ENCODE measurements around the gene BIN1. TPM values are rescaled to one million over a fixed set of nuclear protein-coding genes. Genes with fewer than 3 reads are reported as not detected.

BIN1 gene
- total RNA-seq, 1 donor from 2014 or later, result 597 TPM

GRCh38 chr2:127022817-127023216, 84.1 kb downstream of the BIN1 start:
- no peaks in the 10 kb centered on the region for H3K9me3 ChIP-seq (ENCODE audit: control insufficient read depth in 3 of 3, low read length in 3 of 3)
- H3K36me3 ChIP-seq (ENCODE audit: control insufficient read depth in 3 of 3, insufficient read depth in 3 of 3, low read length in 3 of 3), result no peaks in the 10 kb centered on the region
- H3K4me3 ChIP-seq (ENCODE audit: low read length in 3 of 3), result no peak overlapping the region
- H3K27ac ChIP-seq (ENCODE audit: low read depth, low read length), result no peak overlapping the region
- H3K27me3 ChIP-seq (ENCODE audit: control insufficient read depth in 3 of 3, insufficient read depth in 3 of 3, low read length in 3 of 3), result peaks cover 13 to 30% (median 26%) of the 10 kb centered on the region in 3 donors
- peaks cover 12 to 13% (median 13%) of the 10 kb centered on the region in 3 donors for H3K4me1 ChIP-seq (ENCODE audit: control insufficient read depth in 3 of 3, insufficient read depth in 3 of 3, low read length in 3 of 3)
- no peak overlapping the region for H3K9ac ChIP-seq (ENCODE audit: low read depth in 1 of 3, low read length in 3 of 3)

GRCh38 chr2:127020536-127020935, 86.4 kb downstream of the BIN1 start:
- H3K4me3 ChIP-seq (ENCODE audit: low read length in 3 of 3), result no peak overlapping the region
- H3K27ac ChIP-seq (ENCODE audit: low read depth, low read length), result no peak overlapping the region
- no peak overlapping the region for H3K9ac ChIP-seq (ENCODE audit: low read depth in 1 of 3, low read length in 3 of 3)
- peaks cover 7 to 10% (median 9%) of the 10 kb centered on the region in 3 donors for H3K4me1 ChIP-seq (ENCODE audit: control insufficient read depth in 3 of 3, insufficient read depth in 3 of 3, low read length in 3 of 3)
- peaks cover 7 to 16% (median 12%) of the 10 kb centered on the region in 3 donors for H3K27me3 ChIP-seq (ENCODE audit: control insufficient read depth in 3 of 3, insufficient read depth in 3 of 3, low read length in 3 of 3)
- no peaks in the 10 kb centered on the region for H3K36me3 ChIP-seq (ENCODE audit: control insufficient read depth in 3 of 3, insufficient read depth in 3 of 3, low read length in 3 of 3)
- no peaks in the 10 kb centered on the region for H3K9me3 ChIP-seq (ENCODE audit: control insufficient read depth in 3 of 3, low read length in 3 of 3)

- Histone ChIP-seq H3K27me3 (ENCODE audit: control insufficient read depth in 3 of 3, insufficient read depth in 3 of 3, low read length in 3 of 3) (peaks cover 0 to 13% (median 7%) of the 10 kb centered on the region in 3 donors), H3K9ac (ENCODE audit: low read depth in 1 of 3, low read length in 3 of 3) (no peak overlapping the region), H3K36me3 (ENCODE audit: control insufficient read depth in 3 of 3, insufficient read depth in 3 of 3, low read length in 3 of 3) (no peaks in the 10 kb centered on the region), H3K4me1 (ENCODE audit: control insufficient read depth in 3 of 3, insufficient read depth in 3 of 3, low read length in 3 of 3) (peaks cover 0 to under 1% (median 0%) of the 10 kb centered on the region in 3 donors), H3K4me3 (ENCODE audit: low read length in 3 of 3) (no peak overlapping the region), H3K27ac (ENCODE audit: low read depth, low read length) (no peak overlapping the region), H3K9me3 (ENCODE audit: control insufficient read depth in 3 of 3, low read length in 3 of 3) (no peaks in the 10 kb centered on the region)
Observed at GRCh38 chr2:127017548-127017947, 89.4 kb downstream of the BIN1 start.

- Histone ChIP-seq H3K4me3 (ENCODE audit: low read length in 3 of 3) (no peak overlapping the region), H3K9me3 (ENCODE audit: control insufficient read depth in 3 of 3, low read length in 3 of 3) (no peaks in the 10 kb centered on the region), H3K4me1 (ENCODE audit: control insufficient read depth in 3 of 3, insufficient read depth in 3 of 3, low read length in 3 of 3) (peaks cover 0 to 4% (median 3%) of the 10 kb centered on the region in 3 donors), H3K27me3 (ENCODE audit: control insufficient read depth in 3 of 3, insufficient read depth in 3 of 3, low read length in 3 of 3) (peaks cover 2 to 21% (median 7%) of the 10 kb centered on the region in 3 donors), H3K36me3 (ENCODE audit: control insufficient read depth in 3 of 3, insufficient read depth in 3 of 3, low read length in 3 of 3) (no peaks in the 10 kb centered on the region), H3K27ac (ENCODE audit: low read depth, low read length) (no peak overlapping the region), H3K9ac (ENCODE audit: low read depth in 1 of 3, low read length in 3 of 3) (no peak overlapping the region)
Observed at GRCh38 chr2:127016329-127016728, 90.6 kb downstream of the BIN1 start.

- H3K27ac ChIP-seq (ENCODE audit: low read depth, low read length), result no peak overlapping the region
- H3K36me3 ChIP-seq (ENCODE audit: control insufficient read depth in 3 of 3, insufficient read depth in 3 of 3, low read length in 3 of 3), result no peaks in the 10 kb centered on the region
- H3K27me3 ChIP-seq (ENCODE audit: control insufficient read depth in 3 of 3, insufficient read depth in 3 of 3, low read length in 3 of 3), result peaks cover 7 to 26% (median 7%) of the 10 kb centered on the region in 3 donors
- peaks cover 0 to 4% (median 3%) of the 10 kb centered on the region in 3 donors for H3K4me1 ChIP-seq (ENCODE audit: control insufficient read depth in 3 of 3, insufficient read depth in 3 of 3, low read length in 3 of 3)
- no peaks in the 10 kb centered on the region for H3K9me3 ChIP-seq (ENCODE audit: control insufficient read depth in 3 of 3, low read length in 3 of 3)
- no peak overlapping the region for H3K4me3 ChIP-seq (ENCODE audit: low read length in 3 of 3)
- no peak overlapping the region for H3K9ac ChIP-seq (ENCODE audit: low read depth in 1 of 3, low read length in 3 of 3)
Observed at GRCh38 chr2:127015106-127015910, 91.6 kb downstream of the BIN1 start.

- no peaks in the 10 kb centered on the region for H3K9me3 ChIP-seq (ENCODE audit: control insufficient read depth in 3 of 3, low read length in 3 of 3)
- H3K27me3 ChIP-seq (ENCODE audit: control insufficient read depth in 3 of 3, insufficient read depth in 3 of 3, low read length in 3 of 3), result peaks cover 7 to 26% (median 7%) of the 10 kb centered on the region in 3 donors
- no peak overlapping the region for H3K9ac ChIP-seq (ENCODE audit: low read depth in 1 of 3, low read length in 3 of 3)
- H3K36me3 ChIP-seq (ENCODE audit: control insufficient read depth in 3 of 3, insufficient read depth in 3 of 3, low read length in 3 of 3), result no peaks in the 10 kb centered on the region
- no peak overlapping the region for H3K4me3 ChIP-seq (ENCODE audit: low read length in 3 of 3)
- peaks cover 0 to 4% (median 3%) of the 10 kb centered on the region in 3 donors for H3K4me1 ChIP-seq (ENCODE audit: control insufficient read depth in 3 of 3, insufficient read depth in 3 of 3, low read length in 3 of 3)
- no peak overlapping the region for H3K27ac ChIP-seq (ENCODE audit: low read depth, low read length)
Observed at GRCh38 chr2:127014630-127015029, 92.3 kb downstream of the BIN1 start.

- peaks cover 0 to 4% (median 3%) of the 10 kb centered on the region in 3 donors for H3K4me1 ChIP-seq (ENCODE audit: control insufficient read depth in 3 of 3, insufficient read depth in 3 of 3, low read length in 3 of 3)
- H3K9me3 ChIP-seq (ENCODE audit: control insufficient read depth in 3 of 3, low read length in 3 of 3), result no peaks in the 10 kb centered on the region
- H3K27ac ChIP-seq (ENCODE audit: low read depth, low read length), result no peak overlapping the region
- peaks cover 7 to 26% (median 7%) of the 10 kb centered on the region in 3 donors for H3K27me3 ChIP-seq (ENCODE audit: control insufficient read depth in 3 of 3, insufficient read depth in 3 of 3, low read length in 3 of 3)
- H3K36me3 ChIP-seq (ENCODE audit: control insufficient read depth in 3 of 3, insufficient read depth in 3 of 3, low read length in 3 of 3), result no peaks in the 10 kb centered on the region
- no peak overlapping the region for H3K4me3 ChIP-seq (ENCODE audit: low read length in 3 of 3)
- H3K9ac ChIP-seq (ENCODE audit: low read depth in 1 of 3, low read length in 3 of 3), result no peak overlapping the region
Observed at GRCh38 chr2:127014224-127014623, 92.7 kb downstream of the BIN1 start.

- no peak overlapping the region for H3K27ac ChIP-seq (ENCODE audit: low read depth, low read length)
- H3K9me3 ChIP-seq (ENCODE audit: control insufficient read depth in 3 of 3, low read length in 3 of 3), result no peaks in the 10 kb centered on the region
- H3K9ac ChIP-seq (ENCODE audit: low read depth in 1 of 3, low read length in 3 of 3), result no peak overlapping the region
- no peaks in the 10 kb centered on the region for H3K36me3 ChIP-seq (ENCODE audit: control insufficient read depth in 3 of 3, insufficient read depth in 3 of 3, low read length in 3 of 3)
- H3K4me3 ChIP-seq (ENCODE audit: low read length in 3 of 3), result no peak overlapping the region
- H3K27me3 ChIP-seq (ENCODE audit: control insufficient read depth in 3 of 3, insufficient read depth in 3 of 3, low read length in 3 of 3), result peaks cover 7 to 26% (median 7%) of the 10 kb centered on the region in 3 donors
- H3K4me1 ChIP-seq (ENCODE audit: control insufficient read depth in 3 of 3, insufficient read depth in 3 of 3, low read length in 3 of 3), result peaks cover 0 to 4% (median 3%) of the 10 kb centered on the region in 3 donors
Observed at GRCh38 chr2:127012868-127013267, 94.1 kb downstream of the BIN1 start.

- peaks cover 7 to 26% (median 7%) of the 10 kb centered on the region in 3 donors for H3K27me3 ChIP-seq (ENCODE audit: control insufficient read depth in 3 of 3, insufficient read depth in 3 of 3, low read length in 3 of 3)
- H3K4me1 ChIP-seq (ENCODE audit: control insufficient read depth in 3 of 3, insufficient read depth in 3 of 3, low read length in 3 of 3), result peaks cover 0 to 4% (median 3%) of the 10 kb centered on the region in 3 donors
- H3K36me3 ChIP-seq (ENCODE audit: control insufficient read depth in 3 of 3, insufficient read depth in 3 of 3, low read length in 3 of 3), result no peaks in the 10 kb centered on the region
- no peak overlapping the region for H3K4me3 ChIP-seq (ENCODE audit: low read length in 3 of 3)
- H3K9me3 ChIP-seq (ENCODE audit: control insufficient read depth in 3 of 3, low read length in 3 of 3), result no peaks in the 10 kb centered on the region
- no peak overlapping the region for H3K9ac ChIP-seq (ENCODE audit: low read depth in 1 of 3, low read length in 3 of 3)
- no peak overlapping the region for H3K27ac ChIP-seq (ENCODE audit: low read depth, low read length)
Observed at GRCh38 chr2:127012215-127012614, 94.7 kb downstream of the BIN1 start.

GRCh38 chr2:127011796-127012195, 95.2 kb downstream of the BIN1 start:
- no peak overlapping the region for H3K4me3 ChIP-seq (ENCODE audit: low read length in 3 of 3)
- no peak overlapping the region for H3K27ac ChIP-seq (ENCODE audit: low read depth, low read length)
- peaks cover 7 to 26% (median 7%) of the 10 kb centered on the region in 3 donors for H3K27me3 ChIP-seq (ENCODE audit: control insufficient read depth in 3 of 3, insufficient read depth in 3 of 3, low read length in 3 of 3)
- no peaks in the 10 kb centered on the region for H3K9me3 ChIP-seq (ENCODE audit: control insufficient read depth in 3 of 3, low read length in 3 of 3)
- H3K36me3 ChIP-seq (ENCODE audit: control insufficient read depth in 3 of 3, insufficient read depth in 3 of 3, low read length in 3 of 3), result no peaks in the 10 kb centered on the region
- peaks cover 0 to 4% (median 3%) of the 10 kb centered on the region in 3 donors for H3K4me1 ChIP-seq (ENCODE audit: control insufficient read depth in 3 of 3, insufficient read depth in 3 of 3, low read length in 3 of 3)
- H3K9ac ChIP-seq (ENCODE audit: low read depth in 1 of 3, low read length in 3 of 3), result no peak overlapping the region
